Tibial nerve (tissue), 4 donors: ENCODE results near the gene SPAG17. TPM values are rescaled to one million over a fixed set of nuclear protein-coding genes. Genes with fewer than 3 reads are reported as not detected.

ENCODE experiments used
- DNase-seq, 2 donors: peaks; one replicate each; pipeline ENCODE4 v3.0.0-alpha.2; 2019; ENCODE audit warnings: low spot score in 2 of 2
- H3K27ac ChIP-seq, 4 donors: fragments of 200-600 bp; sonication (generic) in 3 of 4; one replicate each; pipeline ENCODE4 v1.5.1; 2017 to 2019; ENCODE audit warnings: mild to moderate bottlenecking in 1 of 4
- H3K27me3 ChIP-seq, 2 donors: fragments of 200-600 bp; sonication (generic) in 1 of 2; one replicate each; pipeline versions ENCODE4 v1.5.1 to v1.6.0; 2017 to 2019
- H3K36me3 ChIP-seq, 3 donors: fragments of 200-600 bp; sonication (generic); one replicate each; pipeline ENCODE4 v1.5.1; 2018 to 2019
- H3K4me1 ChIP-seq, 4 donors: fragments of 200-600 bp; sonication (generic) in 3 of 4; one replicate each; pipeline ENCODE4 v1.5.1; 2017 to 2019
- H3K4me3 ChIP-seq, 4 donors: fragments of 200-600 bp; sonication (generic) in 3 of 4; one replicate each; pipeline ENCODE4 v1.5.1; 2017 to 2019; ENCODE audit warnings: mild to moderate bottlenecking in 1 of 4, moderate library complexity in 1 of 4
- H3K9me3 ChIP-seq, 4 donors: fragments of 200-600 bp; sonication (generic) in 3 of 4; one replicate each; pipeline ENCODE4 v1.5.1; 2017 to 2019
- CTCF ChIP-seq, 5 experiments: fragments of 200-600 bp in 3 of 5; fragments of 450-650 bp in 2 of 5; sonication (generic) in 3 of 5; IDR thresholded peaks; one replicate each; pipeline ENCODE4 v1.5.1; 2016 to 2019; ENCODE audit warnings: antibody characterized with exemption in 5 of 5, mild to moderate bottlenecking in 3 of 5, moderate library complexity in 2 of 5
- EP300 ChIP-seq, 2 donors: sonication (generic); formaldehyde crosslinking; IDR thresholded peaks; one replicate each; pipeline ENCODE4 v1.6.1; 2017; ENCODE audit warnings: antibody characterized with exemption in 2 of 2, mild to moderate bottlenecking in 1 of 2
- POLR2A ChIP-seq, 2 donors: fragments of 450-650 bp; IDR thresholded peaks; one replicate each; pipeline ENCODE4 v1.6.1; 2017; ENCODE audit warnings: antibody characterized with exemption in 2 of 2, mild to moderate bottlenecking in 2 of 2, moderate library complexity in 2 of 2
- WGBS, 2 donors: methylation state at CpG; one replicate each; pipeline ENCODE4 v1.1.5; 2018; 5-methylcytosine and 5-hydroxymethylcytosine counted together
- total RNA-seq, 4 donors: library from RNA; depleted of rRNA; stranded (reverse); fragments of >200 nt; gene quantifications; one replicate each; pipeline ENCODE4 v1.1.0, GENCODE V29; 2016

SPAG17 gene
- total RNA-seq, 4 donors from 2014 or later = under 0.01 to 4.2 (median 1.2) TPM

GRCh38 chr1:117967881-117968280 is 217.1 kb downstream of the SPAG17 start:
- DNase-seq = no peak
- 3 to 8% methylated on average over 1 of the region's 1 CpG for WGBS, 2 donors
- TF ChIP-seq POLR2A (IDR thresholded peaks at IDR 0.05) (no peak), EP300 (IDR thresholded peaks at IDR 0.05) (no peak), CTCF (IDR thresholded peaks at IDR 0.05) (no peak)
- no peak overlapping the region for H3K27ac ChIP-seq
- H3K4me1 ChIP-seq = peaks cover 0 to 3% (median 0%) of the 10 kb centered on the region in 4 donors
- no peaks in the 10 kb centered on the region for H3K27me3 ChIP-seq
- no peaks in the 10 kb centered on the region for H3K9me3 ChIP-seq
- no peak overlapping the region for H3K4me3 ChIP-seq
- peaks cover 0 to 14% (median 0%) of the 10 kb centered on the region in 3 donors for H3K36me3 ChIP-seq

- Histone ChIP-seq H3K27me3 (no peaks in the 10 kb centered on the region), H3K4me1 (peaks cover 0 to 3% (median 0%) of the 10 kb centered on the region in 4 donors), H3K36me3 (peaks cover 0 to 18% (median 0%) of the 10 kb centered on the region in 3 donors), H3K9me3 (no peaks in the 10 kb centered on the region), H3K27ac (no peak overlapping the region), H3K4me3 (no peak overlapping the region)
- no peak for DNase-seq
- WGBS, 2 donors = 40 to 41% methylated on average over 4 of the region's 4 CpGs
- TF ChIP-seq CTCF (IDR thresholded peaks at IDR 0.05) = no peak
- no peak for TF ChIP-seq EP300 (IDR thresholded peaks at IDR 0.05)
- no peak for TF ChIP-seq POLR2A (IDR thresholded peaks at IDR 0.05)
These were observed 217.6 kb downstream of the SPAG17 start for GRCh38 chr1:117967477-117967876.

GRCh38 chr1:117964290-117965038 is 220.6 kb downstream of the SPAG17 start:
- Histone ChIP-seq H3K4me1 (peaks cover 0 to 3% (median 0%) of the 10 kb centered on the region in 4 donors), H3K9me3 (no peaks in the 10 kb centered on the region), H3K27ac (no peak overlapping the region), H3K36me3 (peaks cover 0 to 46% (median 4%) of the 10 kb centered on the region in 3 donors), H3K27me3 (no peaks in the 10 kb centered on the region), H3K4me3 (no peak overlapping the region)
- TF ChIP-seq EP300 (IDR thresholded peaks at IDR 0.05) (no peak), CTCF (IDR thresholded peaks at IDR 0.05) (no peak), POLR2A (IDR thresholded peaks at IDR 0.05) (no peak)
- DNase-seq = no peak
- 77 to 83% methylated on average over 3 of the region's 3 CpGs for WGBS, 2 donors

GRCh38 chr1:117959364-117959763 is 225.7 kb downstream of the SPAG17 start:
- Histone ChIP-seq H3K36me3 (peaks cover 0 to 83% (median 27%) of the 10 kb centered on the region in 3 donors), H3K27me3 (no peaks in the 10 kb centered on the region), H3K27ac (no peak overlapping the region), H3K4me3 (no peak overlapping the region), H3K4me1 (no peaks in the 10 kb centered on the region), H3K9me3 (no peaks in the 10 kb centered on the region)
- 64 to 68% methylated on average over 3 of the region's 3 CpGs for whole genome bisulfite sequencing, 2 donors
- TF ChIP-seq POLR2A (IDR thresholded peaks at IDR 0.05) (no peak), CTCF (IDR thresholded peaks at IDR 0.05) (no peak), EP300 (IDR thresholded peaks at IDR 0.05) (no peak)
- no peak for DNase-seq

- Histone ChIP-seq H3K27me3 (no peaks in the 10 kb centered on the region), H3K9me3 (no peaks in the 10 kb centered on the region), H3K36me3 (peaks cover 0 to 86% (median 6%) of the 10 kb centered on the region in 3 donors), H3K27ac (no peak overlapping the region), H3K4me1 (no peaks in the 10 kb centered on the region), H3K4me3 (no peak overlapping the region)
- DNase-seq = no peak
- WGBS, 2 donors = 65 to 67% methylated on average over 1 of the region's 1 CpG
- TF ChIP-seq POLR2A (IDR thresholded peaks at IDR 0.05) = no peak
- no peak for TF ChIP-seq EP300 (IDR thresholded peaks at IDR 0.05)
- no peak for TF ChIP-seq CTCF (IDR thresholded peaks at IDR 0.05)
These were observed 232.6 kb downstream of the SPAG17 start for GRCh38 chr1:117952386-117952785.
